Right lobe of liver (tissue), 4 donors: Measurements from ENCODE around the gene HOXB4.

ENCODE experiments used
- CTCF ChIP-seq, 4 donors: fragments of 200-600 bp in 3 of 4; fragments of 450-650 bp in 1 of 4; IDR thresholded peaks; one replicate each; pipeline versions ENCODE4 v1.5.1 to v1.8.0; 2016 to 2022; ENCODE audit warnings: antibody characterized with exemption in 4 of 4, mild to moderate bottlenecking in 2 of 4
- POLR2A ChIP-seq: fragments of 450-650 bp; IDR thresholded peaks from one replicate; pipeline ENCODE4 v1.6.1; 2017; ENCODE audit warnings: antibody characterized with exemption, mild to moderate bottlenecking
- donor health status: DM: no; HTN: no; CAD: no.
- donor health status: DM: no; HTN: no; CAD: no.
- donor health status: DM: no; HTN: yes; CAD: no.

DNA sequence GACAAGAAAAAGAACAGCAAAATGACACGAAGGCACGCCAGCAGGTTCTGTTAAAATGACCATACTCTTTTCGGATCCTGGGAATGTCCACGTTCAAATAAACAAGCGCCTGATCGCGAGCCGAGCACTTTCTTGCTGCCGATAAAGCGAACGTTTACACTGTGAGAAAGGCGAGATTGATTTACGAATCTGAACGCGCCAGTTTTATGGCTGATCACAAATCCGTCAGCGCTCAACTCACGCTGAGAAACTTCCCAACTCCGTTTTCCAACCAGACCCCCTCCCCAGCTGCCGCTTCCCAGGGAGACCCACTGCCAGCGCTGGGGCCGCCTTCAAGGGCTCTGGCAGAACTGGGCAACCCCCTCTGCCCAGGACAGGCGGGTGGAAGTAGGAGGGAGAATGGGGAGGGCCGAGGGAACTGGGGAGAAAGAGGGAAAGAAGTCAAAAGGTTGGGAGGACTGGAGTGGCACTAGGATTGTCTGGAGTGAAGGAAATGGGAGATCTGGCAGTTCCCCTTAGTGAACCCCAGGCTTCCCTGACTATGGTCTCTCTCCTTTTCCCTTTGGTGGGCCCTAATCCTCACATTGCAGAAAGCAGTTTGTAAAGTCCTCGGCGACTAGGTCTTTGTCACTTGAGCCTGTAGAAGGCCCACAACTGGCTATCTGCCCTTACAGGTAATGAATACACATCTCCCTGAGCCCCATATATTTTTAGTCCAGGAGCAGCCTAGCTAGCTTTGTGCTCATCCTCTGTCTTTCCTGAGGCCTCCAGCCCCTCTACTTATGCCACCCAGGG is 6.9 kb downstream of the HOXB4 start:
- no peak for TF ChIP-seq CTCF (IDR thresholded peaks at IDR 0.05)
- no peak for TF ChIP-seq POLR2A
